ENCODE results near the gene SASH3.

SASH3 gene

GRCh38 chrX:129743821-129744220 lies 35.9 kb upstream of the SASH3 start:
- Histone ChIP-seq H3K27me3 (ENCODE audit: insufficient read depth, poor library complexity, severe bottlenecking) (no peaks in the 10 kb centered on the region), H3K4me3 (ENCODE audit: severe bottlenecking) (no peak overlapping the region)

GRCh38 chrX:129744861-129745321 lies 34.9 kb upstream of the SASH3 start:
- TF ChIP-seq CTCF (IDR thresholded peaks at IDR 0.05; ENCODE audit: poor library complexity, severe bottlenecking), result no peak
- H3K9me3 ChIP-seq (ENCODE audit: severe bottlenecking), result no peaks in the 10 kb centered on the region
- H3K27me3 ChIP-seq (ENCODE audit: insufficient read depth, poor library complexity, severe bottlenecking), result no peaks in the 10 kb centered on the region

More at GRCh38 chrX:129743821-129744220, 35.9 kb upstream of the SASH3 start:
- Histone ChIP-seq H3K4me1 (ENCODE audit: insufficient read depth, poor library complexity, severe bottlenecking) (no peaks in the 10 kb centered on the region), H3K9me3 (ENCODE audit: severe bottlenecking) (no peaks in the 10 kb centered on the region), H3K36me3 (ENCODE audit: low read depth) (no peaks in the 10 kb centered on the region), H3K27ac (ENCODE audit: poor library complexity, severe bottlenecking) (no peak overlapping the region)
- ATAC-seq (ENCODE audit: low read depth), result no peak
- no peak for TF ChIP-seq CTCF (IDR thresholded peaks at IDR 0.05; ENCODE audit: poor library complexity, severe bottlenecking)
- no peak for DNase-seq (ENCODE audit: low spot score)

GRCh38 chrX:129746557-129747470 lies 32.9 kb upstream of the SASH3 start:
- no peak for TF ChIP-seq CTCF (IDR thresholded peaks at IDR 0.05; ENCODE audit: poor library complexity, severe bottlenecking)
- Histone ChIP-seq H3K4me1 (ENCODE audit: insufficient read depth, poor library complexity, severe bottlenecking) (no peaks in the 10 kb centered on the region), H3K27me3 (ENCODE audit: insufficient read depth, poor library complexity, severe bottlenecking) (no peaks in the 10 kb centered on the region), H3K36me3 (ENCODE audit: low read depth) (no peaks in the 10 kb centered on the region), H3K4me3 (ENCODE audit: severe bottlenecking) (no peak overlapping the region), H3K27ac (ENCODE audit: poor library complexity, severe bottlenecking) (no peak overlapping the region), H3K9me3 (ENCODE audit: severe bottlenecking) (no peaks in the 10 kb centered on the region)
- ATAC-seq (ENCODE audit: low read depth), result 0 out of 3 replicates have a peak, but pooled peaks have one; percentile 19
- DNase-seq (ENCODE audit: low spot score), result no peak

More at GRCh38 chrX:129744861-129745321, 34.9 kb upstream of the SASH3 start:
- H3K4me3 ChIP-seq (ENCODE audit: severe bottlenecking), result no peak overlapping the region
- H3K27ac ChIP-seq (ENCODE audit: poor library complexity, severe bottlenecking), result no peak overlapping the region
- H3K4me1 ChIP-seq (ENCODE audit: insufficient read depth, poor library complexity, severe bottlenecking), result no peaks in the 10 kb centered on the region
- DNase-seq (ENCODE audit: low spot score) (no peak), ATAC-seq (ENCODE audit: low read depth) (no peak)
- no peaks in the 10 kb centered on the region for H3K36me3 ChIP-seq (ENCODE audit: low read depth)

GRCh38 chrX:129747533-129747932 lies 32.2 kb upstream of the SASH3 start:
- no peak overlapping the region for H3K27ac ChIP-seq (ENCODE audit: poor library complexity, severe bottlenecking)
- DNase-seq (ENCODE audit: low spot score), result no peak
- no peaks in the 10 kb centered on the region for H3K36me3 ChIP-seq (ENCODE audit: low read depth)
- no peaks in the 10 kb centered on the region for H3K27me3 ChIP-seq (ENCODE audit: insufficient read depth, poor library complexity, severe bottlenecking)
- no peaks in the 10 kb centered on the region for H3K4me1 ChIP-seq (ENCODE audit: insufficient read depth, poor library complexity, severe bottlenecking)
- TF ChIP-seq CTCF (IDR thresholded peaks at IDR 0.05; ENCODE audit: poor library complexity, severe bottlenecking), result no peak
- no peak overlapping the region for H3K4me3 ChIP-seq (ENCODE audit: severe bottlenecking)
- ATAC-seq (ENCODE audit: low read depth), result no peak
- no peaks in the 10 kb centered on the region for H3K9me3 ChIP-seq (ENCODE audit: severe bottlenecking)

- H3K27ac ChIP-seq (ENCODE audit: poor library complexity, severe bottlenecking), result no peak overlapping the region
- DNase-seq (ENCODE audit: low spot score) (no peak), ATAC-seq (ENCODE audit: low read depth) (0 out of 3 replicates have a peak, but pooled peaks have one; percentile 17)
- H3K9me3 ChIP-seq (ENCODE audit: severe bottlenecking), result no peaks in the 10 kb centered on the region
- no peak overlapping the region for H3K4me3 ChIP-seq (ENCODE audit: severe bottlenecking)
- H3K4me1 ChIP-seq (ENCODE audit: insufficient read depth, poor library complexity, severe bottlenecking), result no peaks in the 10 kb centered on the region
- H3K27me3 ChIP-seq (ENCODE audit: insufficient read depth, poor library complexity, severe bottlenecking), result no peaks in the 10 kb centered on the region
- TF ChIP-seq CTCF (IDR thresholded peaks at IDR 0.05; ENCODE audit: poor library complexity, severe bottlenecking), result no peak
- no peaks in the 10 kb centered on the region for H3K36me3 ChIP-seq (ENCODE audit: low read depth)
Observed at GRCh38 chrX:129748305-129748704, 31.4 kb upstream of the SASH3 start.

All from RWPE2 (cell line).